DOHH2 (cell line): ENCODE results near the gene MARK3.
"Not testable (repeated sequence)": the region's sequence is repeated elsewhere in the genome, so short reads cannot be mapped to it uniquely, and the experiment has no call there.

Experiments
- H3F3A ChIP-seq: fragments of 200-600 bp; sonication (generic), shearing (Covaris generic); 2 replicates; pipeline ENCODE4 v1.6.0; 2016; ENCODE audit warnings: antibody characterized with exemption, mild to moderate bottlenecking; ENCODE audit not compliant: control insufficient read depth, insufficient read depth
- H3K27ac ChIP-seq: fragments of 200-600 bp; sonication (generic); 2 replicates; pipeline ENCODE4 v1.5.1; 2014; ENCODE audit warnings: low read depth, mild to moderate bottlenecking, low read length, moderate library complexity
- H3K27me3 ChIP-seq: fragments of 200-600 bp; sonication (generic); 2 replicates; pipeline ENCODE4 v1.6.1; 2014; ENCODE audit warnings: mild to moderate bottlenecking, low read length, mixed read lengths; ENCODE audit not compliant: control insufficient read depth
- H3K36me3 ChIP-seq: fragments of 200-600 bp; sonication (generic); 2 replicates; pipeline ENCODE4 v1.6.1; 2014; ENCODE audit warnings: mild to moderate bottlenecking, low read length, moderate library complexity, mixed read lengths; ENCODE audit not compliant: control insufficient read depth
- H3K4me1 ChIP-seq: fragments of 200-600 bp; sonication (generic); 2 replicates; pipeline ENCODE4 v1.6.1; 2014; ENCODE audit warnings: mild to moderate bottlenecking, low read length, mixed read lengths; ENCODE audit not compliant: control insufficient read depth
- H3K4me2 ChIP-seq: fragments of 200-600 bp; sonication (generic); 2 replicates; pipeline ENCODE4 v1.6.0; 2014; ENCODE audit warnings: mild to moderate bottlenecking, low read length, moderate library complexity
- H3K4me3 ChIP-seq: fragments of 200-600 bp; sonication (generic); 2 replicates; pipeline ENCODE4 v1.5.1; 2014; ENCODE audit warnings: mild to moderate bottlenecking, low read length, mixed read lengths
- H3K79me2 ChIP-seq: fragments of 200-600 bp; sonication (generic); 2 replicates; pipeline ENCODE4 v1.6.1; 2014; ENCODE audit warnings: mild to moderate bottlenecking, low read length, mixed read lengths; ENCODE audit not compliant: control insufficient read depth
- H3K9me2 ChIP-seq: fragments of 200-600 bp; sonication (generic); replicated peaks from 2 replicates; pipeline ENCODE4 v1.6.1; 2014; ENCODE audit warnings: mild to moderate bottlenecking, low read length, mixed read lengths; ENCODE audit not compliant: control insufficient read depth
- H3K9me3 ChIP-seq: fragments of 200-600 bp; sonication (generic); 2 replicates; pipeline ENCODE4 v1.6.1; 2014; ENCODE audit warnings: antibody characterized with exemption, low read length, mixed read lengths; ENCODE audit not compliant: control insufficient read depth, insufficient read depth
- H4K20me1 ChIP-seq: fragments of 200-600 bp; sonication (generic); 2 replicates; pipeline ENCODE4 v1.6.0; 2014; ENCODE audit warnings: low read depth, mild to moderate bottlenecking, antibody characterized with exemption, low read length, moderate library complexity; ENCODE audit not compliant: control insufficient read depth, insufficient read depth
- CTCF ChIP-seq: fragments of 200-600 bp; sonication (generic); IDR thresholded peaks from one replicate; pipeline ENCODE4 v1.5.1; 2014; ENCODE audit warnings: antibody characterized with exemption, mild to moderate bottlenecking, low read depth, low read length; ENCODE audit not compliant: poor library complexity, severe bottlenecking
- EZH2phosphoT487 ChIP-seq: fragments of 200-600 bp; sonication (generic); IDR thresholded peaks from 2 replicates; pipeline ENCODE4 v1.6.1; 2017; ENCODE audit warnings: borderline replicate concordance, mild to moderate bottlenecking, antibody characterized with exemption, low read length, moderate library complexity, mixed read lengths

Gene MARK3

GRCh38 chr14:103508521-103509329 is 123.5 kb downstream of the MARK3 start:
- no peak overlapping the region for H3K4me3 ChIP-seq
- no peaks in the 10 kb centered on the region for H3K9me2 ChIP-seq
- H3K4me1 ChIP-seq = no peaks in the 10 kb centered on the region
- H4K20me1 ChIP-seq = no peaks in the 10 kb centered on the region
- H3K27me3 ChIP-seq = no peaks in the 10 kb centered on the region
- H3K36me3 ChIP-seq = peaks cover 27% of the 10 kb centered on the region
- no peaks in the 10 kb centered on the region for H3K79me2 ChIP-seq
- H3K9me3 ChIP-seq = no peaks in the 10 kb centered on the region
- no peak overlapping the region for H3K27ac ChIP-seq
- H3K4me2 ChIP-seq = no peak overlapping the region
- no peaks in the 10 kb centered on the region for H3F3A ChIP-seq
- no peak for TF ChIP-seq EZH2phosphoT487
- no peak for TF ChIP-seq CTCF

- TF ChIP-seq CTCF (no peak), EZH2phosphoT487 (no peak)
- Histone ChIP-seq H3K4me2 (no peak overlapping the region), H3K27me3 (no peaks in the 10 kb centered on the region), H3K9me3 (no peaks in the 10 kb centered on the region), H3F3A (no peaks in the 10 kb centered on the region), H4K20me1 (no peaks in the 10 kb centered on the region), H3K36me3 (peaks cover 18% of the 10 kb centered on the region), H3K79me2 (no peaks in the 10 kb centered on the region), H3K9me2 (no peaks in the 10 kb centered on the region), H3K4me1 (no peaks in the 10 kb centered on the region), H3K4me3 (no peak overlapping the region), H3K27ac (no peak overlapping the region)
These were observed 124.9 kb downstream of the MARK3 start for GRCh38 chr14:103509864-103510723.

- Histone ChIP-seq H3K4me2 (no peak overlapping the region), H3K36me3 (peaks cover 15% of the 10 kb centered on the region; the same call in 1 of the 2 replicates), H3K27ac (no peak overlapping the region), H4K20me1 (no peaks in the 10 kb centered on the region), H3K4me1 (no peaks in the 10 kb centered on the region), H3K9me2 (no peaks in the 10 kb centered on the region), H3K27me3 (no peaks in the 10 kb centered on the region), H3F3A (peaks cover under 1% of the 10 kb centered on the region; the same call in 1 of the 2 replicates), H3K4me3 (no peak overlapping the region), H3K79me2 (no peaks in the 10 kb centered on the region), H3K9me3 (no peaks in the 10 kb centered on the region)
- TF ChIP-seq EZH2phosphoT487 = no peak
These were observed 125.8 kb downstream of the MARK3 start for GRCh38 chr14:103510724-103511693.

GRCh38 chr14:103512180-103512579 is 127.0 kb downstream of the MARK3 start:
- not testable (repeated sequence) for H3K9me3 ChIP-seq, H3K4me3 ChIP-seq, H3F3A ChIP-seq, H3K27ac ChIP-seq, H3K4me2 ChIP-seq, H3K9me2 ChIP-seq, H3K4me1 ChIP-seq, H3K79me2 ChIP-seq, H4K20me1 ChIP-seq, H3K27me3 ChIP-seq
- H3K36me3 ChIP-seq = peaks cover 15% of the 10 kb centered on the region; the same call in 1 of the 2 replicates
